Heart left ventricle (tissue), 13 donors: ENCODE data around the gene PRKAR1B.

Experiments
- CTCF ChIP-seq, 12 donors: fragments of 200-600 bp; sonication (generic) in 4 of 12; IDR thresholded peaks; one replicate each; pipeline versions ENCODE4 v1.5.0 to v1.8.0; 2018 to 2022; ENCODE audit warnings: antibody characterized with exemption in 12 of 12, mild to moderate bottlenecking in 5 of 12
- POLR2A ChIP-seq, 2 donors: fragments of 450-650 bp; IDR thresholded peaks; one replicate each; pipeline ENCODE4 v1.6.1; 2017; ENCODE audit warnings: antibody characterized with exemption in 2 of 2, mild to moderate bottlenecking in 2 of 2, moderate library complexity in 2 of 2
- donor health status: ischemic (EF 13 %, LVEDD 7.1; RV severe dilation, severe dysfunction).
- donor health status: DM: no; HTN: yes; CAD: no.
- donor health status: DM: no; HTN: no; CAD: no.
- donor health status: ischemic (EF 25% LVEDD 6.9; RV normal size, moderate dysfunction).
- donor health status: ischemic (EF 25% LVEDD 5.7; RV mildly dilated, moderate dysfunction).
- donor health status: ischemic (EF 35%, LVEDD 5.7; RV mildly dilated, moderate dysfunction).
- donor health status: nonischemic (EF 11% LVEDD 7.7; RV severe dilation, severe dysfunction).
- donor health status: DM: yes; HTN: yes; CAD: no.
- donor health status: PGD.
- donor health status: ischemic (EF 29% LVEDD 5.4; RV normal size, mild dysfunction).
- donor health status: nonischemic (EF 23%, LVEDD 6.1; RV moderate dilation, normal function).

GRCh38 chr7:662576-662975, 64.5 kb downstream of the PRKAR1B start:
- TF ChIP-seq CTCF (IDR thresholded peaks at IDR 0.05) (no peak), POLR2A (IDR thresholded peaks at IDR 0.05) (no peak)
